Esophagus squamous epithelium (tissue), 4 donors: ENCODE results near the gene CFAP299.

ENCODE experiments used
- POLR2A ChIP-seq, 4 donors: fragments of 450-650 bp; IDR thresholded peaks; one replicate each; pipeline ENCODE4 v1.6.1; 2017; ENCODE audit warnings: antibody characterized with exemption in 4 of 4, mild to moderate bottlenecking in 4 of 4, moderate library complexity in 3 of 4
- TF ChIP-seq, protein P1 (sequence below), 6 experiments: fragments of 450-650 bp in 4 of 6; fragments of 200-600 bp in 2 of 6; sonication (generic) in 2 of 6; IDR thresholded peaks; one replicate each; pipeline ENCODE4 v1.5.1; 2016 to 2019; ENCODE audit warnings: antibody characterized with exemption in 6 of 6, mild to moderate bottlenecking in 4 of 6, moderate library complexity in 4 of 6

DNA sequence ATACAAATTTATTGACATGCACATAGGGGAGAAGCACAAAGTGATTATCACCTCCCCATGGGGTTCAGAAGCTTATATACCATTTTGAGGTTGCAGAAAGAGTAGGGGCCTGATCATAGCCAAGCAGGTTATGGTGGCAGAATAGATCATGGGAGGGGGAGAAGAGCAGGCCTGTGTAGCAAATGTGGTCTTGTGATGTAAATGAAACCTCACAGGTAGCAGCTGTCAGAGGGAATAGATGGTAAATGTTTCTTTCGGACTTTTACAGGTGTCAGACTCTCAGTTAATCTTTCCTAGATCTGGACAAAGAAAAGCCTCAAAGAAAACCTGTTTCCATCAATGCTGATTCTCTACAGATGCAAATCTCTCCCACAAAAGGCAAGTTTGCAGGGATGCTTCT, 84.4 kb downstream of the CFAP299 start:
- no peak for TF ChIP-seq POLR2A (IDR thresholded peaks at IDR 0.05)
- TF ChIP-seq, protein P1, sequence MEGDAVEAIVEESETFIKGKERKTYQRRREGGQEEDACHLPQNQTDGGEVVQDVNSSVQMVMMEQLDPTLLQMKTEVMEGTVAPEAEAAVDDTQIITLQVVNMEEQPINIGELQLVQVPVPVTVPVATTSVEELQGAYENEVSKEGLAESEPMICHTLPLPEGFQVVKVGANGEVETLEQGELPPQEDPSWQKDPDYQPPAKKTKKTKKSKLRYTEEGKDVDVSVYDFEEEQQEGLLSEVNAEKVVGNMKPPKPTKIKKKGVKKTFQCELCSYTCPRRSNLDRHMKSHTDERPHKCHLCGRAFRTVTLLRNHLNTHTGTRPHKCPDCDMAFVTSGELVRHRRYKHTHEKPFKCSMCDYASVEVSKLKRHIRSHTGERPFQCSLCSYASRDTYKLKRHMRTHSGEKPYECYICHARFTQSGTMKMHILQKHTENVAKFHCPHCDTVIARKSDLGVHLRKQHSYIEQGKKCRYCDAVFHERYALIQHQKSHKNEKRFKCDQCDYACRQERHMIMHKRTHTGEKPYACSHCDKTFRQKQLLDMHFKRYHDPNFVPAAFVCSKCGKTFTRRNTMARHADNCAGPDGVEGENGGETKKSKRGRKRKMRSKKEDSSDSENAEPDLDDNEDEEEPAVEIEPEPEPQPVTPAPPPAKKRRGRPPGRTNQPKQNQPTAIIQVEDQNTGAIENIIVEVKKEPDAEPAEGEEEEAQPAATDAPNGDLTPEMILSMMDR (IDR thresholded peaks at IDR 0.05) = no peak
